DOHH2 (cell line): ENCODE measurements around the gene ADIPOR2.
A peak's percentile ranks its signal among the peaks of the same experiment; 100 is the strongest.

Experiments used
- H3F3A ChIP-seq: fragments of 200-600 bp; sonication (generic), shearing (Covaris generic); 2 replicates; pipeline ENCODE4 v1.6.0; 2016; ENCODE audit warnings: antibody characterized with exemption, mild to moderate bottlenecking; ENCODE audit not compliant: control insufficient read depth, insufficient read depth
- H3K27ac ChIP-seq: fragments of 200-600 bp; sonication (generic); 2 replicates; pipeline ENCODE4 v1.5.1; 2014; ENCODE audit warnings: low read depth, mild to moderate bottlenecking, low read length, moderate library complexity
- H3K27me3 ChIP-seq: fragments of 200-600 bp; sonication (generic); 2 replicates; pipeline ENCODE4 v1.6.1; 2014; ENCODE audit warnings: mild to moderate bottlenecking, low read length, mixed read lengths; ENCODE audit not compliant: control insufficient read depth
- H3K36me3 ChIP-seq: fragments of 200-600 bp; sonication (generic); 2 replicates; pipeline ENCODE4 v1.6.1; 2014; ENCODE audit warnings: mild to moderate bottlenecking, low read length, moderate library complexity, mixed read lengths; ENCODE audit not compliant: control insufficient read depth
- H3K4me1 ChIP-seq: fragments of 200-600 bp; sonication (generic); 2 replicates; pipeline ENCODE4 v1.6.1; 2014; ENCODE audit warnings: mild to moderate bottlenecking, low read length, mixed read lengths; ENCODE audit not compliant: control insufficient read depth
- H3K4me2 ChIP-seq: fragments of 200-600 bp; sonication (generic); 2 replicates; pipeline ENCODE4 v1.6.0; 2014; ENCODE audit warnings: mild to moderate bottlenecking, low read length, moderate library complexity
- H3K4me3 ChIP-seq: fragments of 200-600 bp; sonication (generic); 2 replicates; pipeline ENCODE4 v1.5.1; 2014; ENCODE audit warnings: mild to moderate bottlenecking, low read length, mixed read lengths
- H3K79me2 ChIP-seq: fragments of 200-600 bp; sonication (generic); 2 replicates; pipeline ENCODE4 v1.6.1; 2014; ENCODE audit warnings: mild to moderate bottlenecking, low read length, mixed read lengths; ENCODE audit not compliant: control insufficient read depth
- H3K9me2 ChIP-seq: fragments of 200-600 bp; sonication (generic); replicated peaks from 2 replicates; pipeline ENCODE4 v1.6.1; 2014; ENCODE audit warnings: mild to moderate bottlenecking, low read length, mixed read lengths; ENCODE audit not compliant: control insufficient read depth
- H3K9me3 ChIP-seq: fragments of 200-600 bp; sonication (generic); 2 replicates; pipeline ENCODE4 v1.6.1; 2014; ENCODE audit warnings: antibody characterized with exemption, low read length, mixed read lengths; ENCODE audit not compliant: control insufficient read depth, insufficient read depth
- H4K20me1 ChIP-seq: fragments of 200-600 bp; sonication (generic); 2 replicates; pipeline ENCODE4 v1.6.0; 2014; ENCODE audit warnings: low read depth, mild to moderate bottlenecking, antibody characterized with exemption, low read length, moderate library complexity; ENCODE audit not compliant: control insufficient read depth, insufficient read depth
- EZH2phosphoT487 ChIP-seq: fragments of 200-600 bp; sonication (generic); IDR thresholded peaks from 2 replicates; pipeline ENCODE4 v1.6.1; 2017; ENCODE audit warnings: borderline replicate concordance, mild to moderate bottlenecking, antibody characterized with exemption, low read length, moderate library complexity, mixed read lengths
- TF ChIP-seq, protein P1 (sequence below): fragments of 200-600 bp; sonication (generic); IDR thresholded peaks from one replicate; pipeline ENCODE4 v1.5.1; 2014; ENCODE audit warnings: antibody characterized with exemption, mild to moderate bottlenecking, low read depth, low read length; ENCODE audit not compliant: poor library complexity, severe bottlenecking

ADIPOR2 gene

DNA sequence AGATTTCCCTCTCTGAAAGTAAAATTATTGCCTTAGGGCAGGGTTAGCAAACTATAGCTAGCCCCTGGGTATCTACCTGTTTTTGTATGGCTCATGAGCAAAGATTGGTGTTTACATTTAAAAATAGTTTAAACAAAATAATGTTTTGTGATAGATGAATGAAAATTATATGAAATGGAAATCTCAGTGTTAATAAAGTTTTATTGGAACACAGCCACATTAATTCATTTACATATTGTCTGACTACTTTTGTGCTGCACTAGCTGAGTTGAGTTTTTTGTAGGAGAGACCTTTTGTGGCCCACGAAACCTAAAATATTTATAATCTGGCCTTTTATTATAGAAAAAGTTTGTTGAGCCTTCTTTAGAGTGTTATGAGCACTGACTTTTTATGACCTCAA is 48.5 kb downstream of the ADIPOR2 start:
- Histone ChIP-seq H3K4me3 (no peak overlapping the region), H3K9me2 (no peaks in the 10 kb centered on the region), H3K27me3 (no peaks in the 10 kb centered on the region), H3K4me2 (no peak overlapping the region), H4K20me1 (peaks cover 11% of the 10 kb centered on the region), H3K4me1 (peaks cover 64% of the 10 kb centered on the region), H3K27ac (no peak overlapping the region), H3K9me3 (no peaks in the 10 kb centered on the region), H3K79me2 (peaks cover 85% of the 10 kb centered on the region), H3K36me3 (no peaks in the 10 kb centered on the region; the same call in 1 of the 2 replicates), H3F3A (peaks cover 15% of the 10 kb centered on the region)
- TF ChIP-seq EZH2phosphoT487, result no peak
- TF ChIP-seq, protein P1, sequence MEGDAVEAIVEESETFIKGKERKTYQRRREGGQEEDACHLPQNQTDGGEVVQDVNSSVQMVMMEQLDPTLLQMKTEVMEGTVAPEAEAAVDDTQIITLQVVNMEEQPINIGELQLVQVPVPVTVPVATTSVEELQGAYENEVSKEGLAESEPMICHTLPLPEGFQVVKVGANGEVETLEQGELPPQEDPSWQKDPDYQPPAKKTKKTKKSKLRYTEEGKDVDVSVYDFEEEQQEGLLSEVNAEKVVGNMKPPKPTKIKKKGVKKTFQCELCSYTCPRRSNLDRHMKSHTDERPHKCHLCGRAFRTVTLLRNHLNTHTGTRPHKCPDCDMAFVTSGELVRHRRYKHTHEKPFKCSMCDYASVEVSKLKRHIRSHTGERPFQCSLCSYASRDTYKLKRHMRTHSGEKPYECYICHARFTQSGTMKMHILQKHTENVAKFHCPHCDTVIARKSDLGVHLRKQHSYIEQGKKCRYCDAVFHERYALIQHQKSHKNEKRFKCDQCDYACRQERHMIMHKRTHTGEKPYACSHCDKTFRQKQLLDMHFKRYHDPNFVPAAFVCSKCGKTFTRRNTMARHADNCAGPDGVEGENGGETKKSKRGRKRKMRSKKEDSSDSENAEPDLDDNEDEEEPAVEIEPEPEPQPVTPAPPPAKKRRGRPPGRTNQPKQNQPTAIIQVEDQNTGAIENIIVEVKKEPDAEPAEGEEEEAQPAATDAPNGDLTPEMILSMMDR, result no peak

DNA sequence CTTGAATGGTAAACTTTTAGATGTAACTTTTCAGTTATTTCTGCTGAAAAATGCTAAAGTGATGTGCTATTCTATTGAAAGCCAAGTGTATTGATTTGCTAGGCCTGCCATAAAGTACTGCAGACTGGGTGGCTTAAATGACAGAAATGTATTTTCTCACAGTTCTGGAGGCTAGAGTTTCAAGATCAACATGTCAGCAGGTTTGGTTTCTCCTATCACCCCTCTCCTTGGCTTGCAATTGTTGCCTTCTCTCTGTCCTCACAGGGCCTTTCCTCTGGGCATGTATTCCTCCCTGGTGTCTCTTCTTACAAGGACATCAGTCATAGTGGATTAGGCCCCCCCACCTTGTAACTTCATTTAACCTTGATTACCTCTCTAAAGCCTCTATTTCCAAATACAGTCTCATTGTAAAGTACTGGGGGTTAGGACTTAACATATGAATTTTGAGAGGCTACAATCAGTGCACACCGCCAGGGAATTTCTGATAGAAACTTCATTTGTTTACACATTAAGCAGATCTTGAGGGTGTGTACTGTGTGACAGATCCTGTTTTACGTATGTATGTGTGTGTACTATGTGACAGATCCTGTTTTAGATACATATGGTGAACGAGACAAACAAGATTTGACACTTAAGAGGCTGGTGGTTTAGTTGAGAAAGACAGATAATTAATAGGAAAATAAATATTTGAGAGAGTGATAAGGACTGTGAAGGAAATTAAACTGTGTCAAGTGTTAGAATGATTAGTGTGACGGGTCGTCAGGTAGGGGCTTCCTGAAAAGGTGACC is 49.5 kb downstream of the ADIPOR2 start:
- Histone ChIP-seq H3K9me2 (no peaks in the 10 kb centered on the region), H3K4me2 (peak overlapping the region; percentile 59), H3K79me2 (peaks cover 92% of the 10 kb centered on the region), H3F3A (peaks cover 15% of the 10 kb centered on the region), H3K4me1 (peaks cover 69% of the 10 kb centered on the region), H3K4me3 (peak overlapping the region; percentile 28), H3K36me3 (peaks cover 7% of the 10 kb centered on the region), H3K9me3 (no peaks in the 10 kb centered on the region), H4K20me1 (peaks cover 11% of the 10 kb centered on the region), H3K27me3 (no peaks in the 10 kb centered on the region), H3K27ac (peak overlapping the region; percentile 61)
- TF ChIP-seq EZH2phosphoT487, result no peak
- TF ChIP-seq, protein P1, result no peak

DNA sequence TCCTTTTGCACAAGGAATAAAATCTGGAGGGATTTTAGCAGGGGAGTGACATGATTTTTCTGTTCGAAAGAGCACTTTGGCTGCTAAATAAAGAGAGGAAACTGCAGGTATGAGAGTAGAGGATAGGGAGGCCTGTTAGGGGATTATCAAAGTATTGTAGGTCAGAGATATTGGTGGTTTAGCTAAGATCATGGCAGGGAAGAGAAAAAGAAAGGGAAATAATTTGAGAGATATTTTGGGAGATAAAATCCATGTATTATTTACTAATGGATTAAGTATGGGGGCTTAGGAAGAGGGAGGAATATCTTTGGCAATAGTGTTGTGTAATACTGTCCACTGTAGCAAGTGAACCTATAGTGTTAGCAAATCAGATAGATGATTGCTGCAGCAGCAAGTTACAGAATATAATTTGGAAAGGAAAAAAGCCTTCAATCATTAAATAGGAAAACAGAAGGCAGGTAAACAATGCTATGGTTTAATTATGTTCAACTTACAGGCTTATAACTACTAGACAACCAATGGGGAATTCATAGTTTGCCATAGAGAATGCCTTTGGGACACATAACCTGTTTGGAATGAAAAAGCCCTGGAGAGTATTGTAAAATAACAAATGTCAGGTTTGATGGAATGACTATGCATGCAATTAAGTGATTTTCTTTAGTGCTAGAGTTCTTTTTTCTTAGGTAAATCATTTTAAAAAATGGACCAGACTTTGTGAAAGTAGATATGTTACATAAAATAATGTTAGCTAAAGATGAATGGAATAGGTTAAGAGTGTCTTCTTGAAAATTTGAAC is 50.5 kb downstream of the ADIPOR2 start:
- H3K27ac ChIP-seq, result peak overlapping the region; percentile 61
- H3K9me3 ChIP-seq, result peaks cover 4% of the 10 kb centered on the region; the same call in 1 of the 2 replicates
- H3K79me2 ChIP-seq, result peaks cover 97% of the 10 kb centered on the region
- peak overlapping the region; percentile 28 for H3K4me3 ChIP-seq
- no peak for TF ChIP-seq EZH2phosphoT487
- TF ChIP-seq, protein P1, result no peak
- no peaks in the 10 kb centered on the region for H3K9me2 ChIP-seq
- peaks cover 74% of the 10 kb centered on the region for H3K4me1 ChIP-seq
- H3K4me2 ChIP-seq, result peak overlapping the region; percentile 59
- peaks cover 15% of the 10 kb centered on the region for H3F3A ChIP-seq
- no peaks in the 10 kb centered on the region for H3K27me3 ChIP-seq
- H4K20me1 ChIP-seq, result peaks cover 11% of the 10 kb centered on the region
- H3K36me3 ChIP-seq, result peaks cover 15% of the 10 kb centered on the region
